Right lobe of liver (tissue), 6 donors: Measurements from ENCODE around the gene CDC42EP3. TPM values are rescaled to one million over a fixed set of nuclear protein-coding genes. Genes with fewer than 3 reads are reported as not detected.

ENCODE experiments used
- ATAC-seq, 4 donors: fragments of 200-7000 bp; cut with Tn5 transposase; one replicate each; pipeline ENCODE4 v1.9.1; 2020; ENCODE audit warnings: mild to moderate bottlenecking in 4 of 4, moderate library complexity in 4 of 4
- DNase-seq, 3 donors: peaks; one replicate each; pipeline ENCODE4 v3.0.0-alpha.2; 2020
- H3K27ac ChIP-seq, 3 donors: fragments of 200-600 bp; one replicate each; pipeline ENCODE4 v1.8.0; 2022
- H3K27me3 ChIP-seq, 2 donors: fragments of 200-600 bp; one replicate each; pipeline ENCODE4 v1.8.0; 2022
- H3K36me3 ChIP-seq, 4 donors: fragments of 200-600 bp; sonication (generic) in 1 of 4; one replicate each; pipeline versions ENCODE4 v1.5.1 to v1.8.0; 2017 to 2022; ENCODE audit warnings: control low read depth in 1 of 4
- H3K4me1 ChIP-seq, 4 donors: fragments of 200-600 bp; sonication (generic) in 1 of 4; one replicate each; pipeline versions ENCODE4 v1.5.1 to v1.8.0; 2017 to 2022; ENCODE audit warnings: control low read depth in 1 of 4
- H3K4me3 ChIP-seq, 3 donors: fragments of 200-600 bp; one replicate each; pipeline ENCODE4 v1.8.0; 2022
- H3K9me3 ChIP-seq, 4 donors: fragments of 200-600 bp; sonication (generic) in 1 of 4; one replicate each; pipeline versions ENCODE4 v1.5.1 to v1.8.0; 2017 to 2022; ENCODE audit warnings: control low read depth in 1 of 4
- POLR2A ChIP-seq: fragments of 450-650 bp; IDR thresholded peaks from one replicate; pipeline ENCODE4 v1.6.1; 2017; ENCODE audit warnings: antibody characterized with exemption, mild to moderate bottlenecking
- WGBS: methylation state at CpG from one replicate; pipeline ENCODE4 v1.1.6; 2018; ENCODE audit warnings: low coverage, low lambda C conversion rate; ENCODE audit not compliant: insufficient coverage; ENCODE audit errors: missing lambda C conversion rate; 5-methylcytosine and 5-hydroxymethylcytosine counted together
- intact Hi-C, 2 donors: fragments of 100-400 bp; cut with DNase I; formaldehyde crosslinking; loops; one replicate each; pipeline versions ENCODE4 v1.11.2 to v1.14.1; 2022
- total RNA-seq, 6 experiments: library from RNA; depleted of rRNA in 2 of 6; stranded (reverse); fragments of >200 nt in 2 of 6; fragmentation: NEBNext Ultra II Directional in 3 of 6; extraction: Animal tissue kit (Norgen Biotek cat#: 25700) in 3 of 6; gene quantifications; one replicate each; pipeline versions ENCODE4 v1.1.0 to v1.2.4, GENCODE V29; 2016 to 2023
- TF ChIP-seq, protein P1 (sequence below), 4 donors: fragments of 200-600 bp in 3 of 4; fragments of 450-650 bp in 1 of 4; IDR thresholded peaks; one replicate each; pipeline versions ENCODE4 v1.5.1 to v1.8.0; 2016 to 2022; ENCODE audit warnings: antibody characterized with exemption in 4 of 4, mild to moderate bottlenecking in 2 of 4
- donor health status: DM: no; HTN: yes; CAD: no.
- donor health status: DM: no; HTN: no; CAD: no.
- donor health status: DM: no; HTN: no; CAD: no.
- donor health status: DM: no; HTN: yes; CAD: no.
- donor health status: DM: no; HTN: yes; CAD: no.

The CDC42EP3 gene
- total RNA-seq, 6 experiments from 2014 or later: 3.4 to 8.4 (median 6.0) TPM

DNA sequence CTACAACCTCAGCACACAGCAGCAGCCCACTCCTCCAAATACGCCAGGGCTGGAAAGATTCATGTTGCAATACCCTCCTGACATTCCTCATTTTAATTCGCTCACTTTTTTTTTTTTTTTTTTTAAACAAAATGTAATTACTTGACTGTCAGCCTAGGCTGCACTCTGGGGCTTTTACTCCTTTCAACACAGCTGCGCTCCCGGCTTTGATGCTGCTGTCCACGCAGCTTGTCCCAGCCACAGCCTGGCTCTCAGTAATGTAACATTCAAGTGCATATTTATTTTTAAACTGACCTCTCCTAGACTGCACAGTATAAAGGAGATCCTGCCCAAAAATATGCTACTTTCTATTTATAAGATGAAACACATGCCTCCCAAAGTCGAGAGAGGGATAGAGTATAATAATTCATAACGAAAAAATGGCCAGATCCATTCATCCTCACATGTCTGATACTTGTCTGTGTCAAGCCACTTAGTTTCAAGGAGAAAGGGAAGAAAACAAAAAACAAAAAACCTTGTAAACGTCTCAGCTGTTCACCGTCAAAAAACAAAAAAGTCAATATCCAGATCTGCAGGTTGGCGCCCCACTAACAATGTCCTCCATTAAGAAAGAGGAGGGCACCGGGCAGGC, 949 bp downstream of the CDC42EP3 start:
- peaks cover 0 to 10% (median 0%) of the 10 kb centered on the region in 4 donors for H3K4me1 ChIP-seq

DNA sequence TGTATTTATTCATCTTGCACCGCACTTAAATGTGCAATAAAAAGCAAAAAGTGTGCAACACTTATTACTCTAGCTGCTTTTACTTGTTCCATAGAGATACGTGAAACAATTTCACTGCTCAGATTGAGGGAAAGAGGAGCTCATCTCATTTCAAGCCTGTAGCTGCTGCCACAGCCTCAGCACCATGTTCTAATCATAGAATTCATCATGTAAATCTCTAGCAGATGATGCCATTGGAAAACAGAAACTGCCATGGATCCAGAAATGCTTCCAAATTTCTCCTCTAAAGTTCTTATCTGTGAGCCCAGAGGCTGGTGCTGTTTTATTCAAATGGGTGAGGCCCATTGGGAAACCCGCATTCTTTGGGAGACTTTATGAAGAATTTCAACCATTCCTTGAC, 2.0 kb downstream of the CDC42EP3 start:
- Histone ChIP-seq H3K27ac (no peak overlapping the region), H3K27me3 (no peaks in the 10 kb centered on the region), H3K9me3 (no peaks in the 10 kb centered on the region), H3K36me3 (no peaks in the 10 kb centered on the region), H3K4me1 (peaks cover 0 to 10% (median 0%) of the 10 kb centered on the region in 4 donors), H3K4me3 (peak overlapping the region; percentile 83 to 91 (median 87))
- ATAC-seq (no peak), DNase-seq (no peak)
- TF ChIP-seq, protein P1, sequence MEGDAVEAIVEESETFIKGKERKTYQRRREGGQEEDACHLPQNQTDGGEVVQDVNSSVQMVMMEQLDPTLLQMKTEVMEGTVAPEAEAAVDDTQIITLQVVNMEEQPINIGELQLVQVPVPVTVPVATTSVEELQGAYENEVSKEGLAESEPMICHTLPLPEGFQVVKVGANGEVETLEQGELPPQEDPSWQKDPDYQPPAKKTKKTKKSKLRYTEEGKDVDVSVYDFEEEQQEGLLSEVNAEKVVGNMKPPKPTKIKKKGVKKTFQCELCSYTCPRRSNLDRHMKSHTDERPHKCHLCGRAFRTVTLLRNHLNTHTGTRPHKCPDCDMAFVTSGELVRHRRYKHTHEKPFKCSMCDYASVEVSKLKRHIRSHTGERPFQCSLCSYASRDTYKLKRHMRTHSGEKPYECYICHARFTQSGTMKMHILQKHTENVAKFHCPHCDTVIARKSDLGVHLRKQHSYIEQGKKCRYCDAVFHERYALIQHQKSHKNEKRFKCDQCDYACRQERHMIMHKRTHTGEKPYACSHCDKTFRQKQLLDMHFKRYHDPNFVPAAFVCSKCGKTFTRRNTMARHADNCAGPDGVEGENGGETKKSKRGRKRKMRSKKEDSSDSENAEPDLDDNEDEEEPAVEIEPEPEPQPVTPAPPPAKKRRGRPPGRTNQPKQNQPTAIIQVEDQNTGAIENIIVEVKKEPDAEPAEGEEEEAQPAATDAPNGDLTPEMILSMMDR (IDR thresholded peaks at IDR 0.05): no peak
- no peak for TF ChIP-seq POLR2A
- 82% methylated on average over 3 of the region's 3 CpGs for WGBS
- intact Hi-C loops: no loop called here

More for the DNA sequence above, 949 bp downstream of the CDC42EP3 start:
- TF ChIP-seq POLR2A: no peak
- TF ChIP-seq, protein P1 (IDR thresholded peaks at IDR 0.05): no peak
- H3K27me3 ChIP-seq: no peaks in the 10 kb centered on the region
- H3K4me3 ChIP-seq: peak overlapping the region; percentile 83 to 91 (median 87)
- ATAC-seq: no peak
- H3K27ac ChIP-seq: peak overlapping the region; percentile 56 to 82 (median 82)
- H3K9me3 ChIP-seq: no peaks in the 10 kb centered on the region
- 28% methylated on average over 11 of the region's 11 CpGs for WGBS
- DNase-seq: no peak
- H3K36me3 ChIP-seq: no peaks in the 10 kb centered on the region
- intact Hi-C loops: no loop called here

DNA sequence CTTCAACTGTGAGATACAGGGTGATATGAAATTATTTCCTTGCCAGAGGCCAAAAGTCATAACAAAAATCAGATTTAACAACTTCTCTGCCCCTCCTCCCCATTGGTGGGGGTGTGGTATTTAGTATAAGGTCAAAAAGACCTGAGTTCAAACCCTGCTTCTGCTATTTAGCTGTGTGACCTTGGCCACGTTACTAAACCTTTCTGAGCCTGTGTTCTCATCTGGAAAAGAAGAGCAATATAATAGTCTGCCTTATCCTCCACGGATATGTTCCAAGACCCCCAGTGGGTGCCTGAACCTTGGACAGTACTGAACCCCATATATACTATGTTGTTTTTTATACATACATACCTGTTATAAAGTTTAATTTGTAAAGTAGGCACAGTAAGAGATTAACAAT, 3.7 kb downstream of the CDC42EP3 start:
- H3K4me3 ChIP-seq: no peak overlapping the region
- no peaks in the 10 kb centered on the region for H3K36me3 ChIP-seq
- no peak overlapping the region for H3K27ac ChIP-seq
- DNase-seq (no peak), ATAC-seq (no peak)
- TF ChIP-seq POLR2A: no peak
- TF ChIP-seq, protein P1 (IDR thresholded peaks at IDR 0.05): no peak
- 92% methylated on average over 2 of the region's 2 CpGs for WGBS
- no peaks in the 10 kb centered on the region for H3K9me3 ChIP-seq
- H3K27me3 ChIP-seq: no peaks in the 10 kb centered on the region
- peaks cover 0 to 7% (median 0%) of the 10 kb centered on the region in 4 donors for H3K4me1 ChIP-seq
- intact Hi-C loops: no loop called here

DNA sequence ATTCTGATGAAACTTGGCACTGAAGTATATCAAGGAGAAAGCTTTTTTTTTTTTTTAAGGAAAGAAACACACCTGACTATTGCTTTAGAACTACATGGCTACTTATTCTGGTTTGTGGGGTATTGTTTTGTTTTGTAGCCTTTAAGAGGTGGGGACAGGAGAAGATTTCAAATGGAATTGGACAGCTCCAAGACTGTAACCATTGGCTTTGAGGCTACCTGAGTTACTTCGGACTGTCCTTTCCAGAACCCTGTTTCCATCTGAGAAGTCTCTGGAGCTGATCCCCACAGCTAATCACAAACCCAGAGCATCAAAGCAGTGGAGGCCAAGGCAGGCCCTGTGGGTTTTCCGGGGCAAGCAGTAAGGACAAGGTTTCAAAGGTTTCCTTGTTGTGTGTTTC, 4.7 kb downstream of the CDC42EP3 start:
- WGBS: 83% methylated on average over 1 of the region's 2 CpGs
- peaks cover 0 to 6% (median 0%) of the 10 kb centered on the region in 4 donors for H3K4me1 ChIP-seq
- TF ChIP-seq, protein P1 (IDR thresholded peaks at IDR 0.05): no peak
- TF ChIP-seq POLR2A: no peak
- no peaks in the 10 kb centered on the region for H3K9me3 ChIP-seq
- H3K36me3 ChIP-seq: no peaks in the 10 kb centered on the region
- H3K4me3 ChIP-seq: no peak overlapping the region
- intact Hi-C loops: no loop called here
- no peak for DNase-seq
- H3K27ac ChIP-seq: no peak overlapping the region
- no peaks in the 10 kb centered on the region for H3K27me3 ChIP-seq
- no peak for ATAC-seq
